GM21825 (cell line): ENCODE measurements around the gene C6orf62.
"Not testable (repeated sequence)": the region's sequence is repeated elsewhere in the genome, so short reads cannot be mapped to it uniquely, and the experiment has no call there.

Experiments used
- ATAC-seq: cut with Tn5 transposase; IDR thresholded peaks from one replicate; pipeline ENCODE4 v1.9.1; 2021; ENCODE audit warnings: mild to moderate bottlenecking, moderate library complexity; ENCODE audit not compliant: unreplicated experiment

Gene C6orf62

DNA sequence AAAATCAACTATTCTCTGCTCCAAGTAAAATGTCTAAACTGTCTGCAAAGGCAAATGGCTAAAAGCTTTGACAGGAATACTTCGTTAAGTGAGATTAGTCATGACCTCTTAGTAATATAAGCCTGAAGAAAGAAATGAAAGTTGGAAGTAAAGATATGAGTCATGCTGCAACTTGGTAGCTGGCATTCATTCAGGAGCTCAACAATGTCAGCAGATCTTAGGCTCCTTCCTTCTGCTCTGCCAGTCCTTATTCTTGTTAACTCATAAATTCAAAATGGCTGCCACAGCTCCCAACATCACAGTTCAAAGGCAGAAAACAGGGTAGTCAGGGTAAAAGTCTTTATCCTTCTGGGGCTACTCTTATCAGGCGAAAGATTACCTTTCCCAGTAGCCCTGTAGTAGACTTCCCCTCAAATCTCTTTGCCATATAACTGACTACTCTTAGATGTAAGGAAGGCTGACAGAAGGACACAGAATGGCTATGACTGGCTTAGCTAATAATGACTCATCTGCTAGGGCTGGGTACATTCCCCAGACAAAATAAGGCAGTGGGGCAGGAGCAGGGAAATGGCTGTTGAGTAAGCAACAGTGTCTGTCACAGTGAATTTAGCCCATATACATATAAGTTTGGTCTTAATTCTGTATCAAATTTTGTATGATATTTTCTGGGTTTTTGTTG lies 24.4 kb upstream of the C6orf62 start:
- ATAC-seq: peak; percentile 72

DNA sequence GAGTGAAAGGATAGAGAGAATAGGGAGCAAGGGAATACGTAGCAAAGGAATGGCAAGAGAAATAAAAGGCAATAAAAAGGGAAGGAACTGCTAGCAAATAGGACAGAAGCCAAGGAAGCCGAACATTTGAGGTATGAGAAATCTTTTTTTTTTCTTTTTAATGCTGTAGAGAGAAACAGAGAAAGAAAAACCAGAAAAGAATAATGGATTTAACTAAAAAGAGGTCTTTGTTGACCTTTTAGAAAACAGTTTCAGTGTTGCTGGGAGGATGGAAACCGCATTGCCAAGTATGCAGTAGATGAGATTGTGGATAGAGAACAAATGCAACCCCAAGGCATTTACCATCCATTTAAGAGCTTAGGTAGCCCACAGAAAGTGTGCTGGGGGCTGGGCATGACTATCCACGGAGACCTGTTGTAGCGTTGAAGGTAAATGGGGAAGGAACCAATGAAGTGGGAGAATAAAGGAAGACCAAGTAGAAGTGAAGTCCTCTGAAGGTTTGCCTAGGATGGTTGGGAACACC lies 23.3 kb upstream of the C6orf62 start:
- ATAC-seq: no peak

DNA sequence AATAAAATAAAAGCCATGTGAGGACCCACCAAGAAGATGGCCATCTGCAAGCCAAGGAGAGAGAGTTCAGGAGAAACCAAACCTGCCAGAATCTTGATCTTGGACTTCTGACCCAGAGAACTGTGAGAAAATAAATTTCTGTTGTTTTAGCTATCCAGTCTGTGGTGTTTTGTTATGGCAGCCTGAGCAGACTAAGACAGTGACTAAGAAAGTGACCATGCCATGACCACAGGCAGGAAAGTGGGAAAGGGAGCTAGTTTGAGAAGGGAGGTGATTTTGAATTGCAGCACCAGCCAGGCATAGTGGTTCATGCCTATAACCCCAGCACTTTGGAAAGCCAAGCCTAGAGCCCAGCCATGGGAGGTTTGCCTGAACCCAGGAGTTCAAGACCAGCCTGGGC lies 21.9 kb upstream of the C6orf62 start:
- ATAC-seq: no peak

DNA sequence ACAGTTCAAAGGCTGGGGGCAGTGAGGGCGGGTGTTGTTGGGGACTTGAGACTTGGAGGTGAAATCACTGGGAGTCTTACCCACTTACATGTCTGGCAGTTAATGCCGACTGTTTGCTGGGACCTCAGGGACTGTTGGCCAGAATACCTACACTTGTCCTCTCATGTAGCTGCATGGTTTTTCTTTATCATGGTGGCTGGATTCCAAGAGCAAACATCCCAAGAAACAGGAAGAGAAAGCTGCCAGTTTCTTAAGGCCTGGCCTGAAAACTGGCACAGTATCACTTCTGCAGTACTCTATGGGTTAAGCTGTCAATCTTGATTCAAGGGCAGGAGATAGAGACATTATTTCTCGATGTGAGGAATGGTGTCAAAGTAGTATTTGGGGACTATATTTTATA lies 19.8 kb upstream of the C6orf62 start:
- ATAC-seq: no peak

DNA sequence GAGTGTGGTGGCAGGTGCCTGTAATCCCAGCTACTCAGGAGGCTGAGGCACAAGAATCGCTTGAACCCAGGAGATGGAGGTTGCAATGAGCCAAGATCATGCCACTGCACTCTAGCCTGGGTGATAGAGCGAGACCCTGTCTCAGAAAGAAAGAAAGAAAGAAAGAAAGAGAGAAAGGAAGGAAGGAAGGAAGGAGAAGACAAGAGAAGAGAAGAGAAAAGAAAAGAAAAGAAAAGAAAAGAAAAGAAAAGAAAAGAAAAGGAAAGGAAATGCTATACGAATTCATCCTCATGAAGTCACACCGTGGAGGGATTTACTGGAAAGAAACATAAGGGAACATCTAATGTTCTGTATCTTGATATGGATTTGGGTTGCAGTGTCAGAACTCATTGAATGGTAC lies 15.8 kb upstream of the C6orf62 start:
- ATAC-seq: not testable (repeated sequence)

DNA sequence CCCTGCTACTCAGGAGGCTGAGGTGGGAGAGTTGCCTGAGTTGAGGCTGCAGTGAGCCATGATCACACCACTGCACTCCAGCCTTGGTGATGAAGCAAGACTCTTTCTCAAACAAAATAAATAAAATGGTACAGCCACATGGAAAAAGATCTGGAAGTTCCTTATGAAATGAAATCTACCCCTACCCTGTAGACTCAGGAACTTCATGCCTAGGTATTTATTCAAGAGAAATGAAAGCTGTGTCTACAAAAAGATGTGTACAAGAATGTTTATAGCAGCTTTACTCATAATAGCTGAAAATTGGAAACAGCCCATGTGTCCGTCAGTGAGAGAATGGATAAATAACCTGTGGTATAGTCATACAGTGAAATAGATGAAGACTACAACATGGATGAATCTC lies 15.2 kb upstream of the C6orf62 start:
- ATAC-seq: no peak

DNA sequence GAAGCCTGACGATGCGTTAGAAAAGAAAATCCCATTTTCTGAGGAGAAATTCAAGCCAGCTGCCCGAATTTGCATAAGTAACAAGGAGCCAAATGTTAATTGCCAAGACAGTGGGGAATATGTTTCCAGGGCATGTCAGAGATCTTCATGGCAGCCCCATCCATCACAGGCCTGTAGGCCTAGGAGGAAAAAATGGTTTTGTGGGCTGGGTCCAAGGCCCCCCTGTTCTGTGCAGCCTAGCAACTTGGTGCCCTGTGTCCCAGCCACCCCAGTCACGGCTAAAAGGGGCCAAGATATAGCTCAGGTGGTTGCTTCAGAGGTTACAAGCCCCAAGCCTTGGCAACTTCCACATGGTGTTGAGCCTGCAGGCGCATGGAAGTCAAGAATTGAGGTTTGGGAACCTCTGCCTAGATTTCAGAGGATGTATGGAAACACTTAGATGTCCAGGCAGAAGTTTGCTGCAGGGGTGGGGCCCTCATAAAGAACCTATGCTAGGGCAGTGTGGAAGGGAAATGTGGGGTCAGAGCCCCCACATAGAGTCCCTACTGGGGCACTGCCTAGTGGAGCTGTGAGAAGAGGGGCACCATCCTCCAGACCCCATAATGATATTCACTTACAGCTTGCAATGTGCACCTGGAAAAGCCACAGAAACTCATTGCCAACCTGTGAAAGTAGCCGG lies 12.6 kb upstream of the C6orf62 start:
- ATAC-seq: not testable (repeated sequence)

DNA sequence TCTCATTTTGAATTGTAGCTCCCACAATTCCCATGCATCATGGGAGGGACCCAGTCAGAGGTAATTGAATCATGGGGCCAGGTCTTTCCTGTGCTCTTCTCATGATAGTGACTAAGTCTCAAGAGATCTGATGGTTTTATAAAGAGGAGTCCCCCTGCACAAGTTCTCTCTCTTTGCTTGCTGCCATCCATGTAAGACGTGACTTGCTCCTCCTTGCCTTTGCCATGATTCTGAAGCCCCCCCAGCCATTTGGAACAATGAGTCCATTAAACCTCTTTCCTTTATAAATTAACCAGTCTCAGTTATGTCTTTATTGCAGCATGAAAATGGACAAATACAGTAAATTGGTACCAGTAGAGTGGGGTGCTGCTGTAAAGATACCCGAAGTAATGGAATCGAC lies 11.7 kb upstream of the C6orf62 start:
- ATAC-seq: not testable (repeated sequence)

DNA sequence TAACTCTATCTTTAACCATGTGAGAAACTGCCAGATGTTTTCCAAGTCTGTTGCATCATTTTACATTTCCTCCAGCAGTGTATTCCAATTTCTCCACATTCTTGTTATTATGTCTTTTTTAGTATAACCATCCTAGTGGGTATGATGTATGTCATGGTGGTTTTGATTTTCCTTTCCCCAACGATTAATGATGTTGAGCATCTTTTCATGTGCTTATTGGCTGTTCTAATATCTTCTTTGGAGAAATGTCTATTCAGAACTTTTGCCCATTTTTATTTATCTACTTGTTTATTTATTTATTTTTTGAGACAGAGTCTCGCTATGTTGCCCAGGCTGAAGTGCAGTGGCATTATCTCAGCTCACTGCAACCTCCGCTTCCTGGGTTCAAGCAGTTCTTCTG lies 4.3 kb upstream of the C6orf62 start:
- ATAC-seq: no peak

DNA sequence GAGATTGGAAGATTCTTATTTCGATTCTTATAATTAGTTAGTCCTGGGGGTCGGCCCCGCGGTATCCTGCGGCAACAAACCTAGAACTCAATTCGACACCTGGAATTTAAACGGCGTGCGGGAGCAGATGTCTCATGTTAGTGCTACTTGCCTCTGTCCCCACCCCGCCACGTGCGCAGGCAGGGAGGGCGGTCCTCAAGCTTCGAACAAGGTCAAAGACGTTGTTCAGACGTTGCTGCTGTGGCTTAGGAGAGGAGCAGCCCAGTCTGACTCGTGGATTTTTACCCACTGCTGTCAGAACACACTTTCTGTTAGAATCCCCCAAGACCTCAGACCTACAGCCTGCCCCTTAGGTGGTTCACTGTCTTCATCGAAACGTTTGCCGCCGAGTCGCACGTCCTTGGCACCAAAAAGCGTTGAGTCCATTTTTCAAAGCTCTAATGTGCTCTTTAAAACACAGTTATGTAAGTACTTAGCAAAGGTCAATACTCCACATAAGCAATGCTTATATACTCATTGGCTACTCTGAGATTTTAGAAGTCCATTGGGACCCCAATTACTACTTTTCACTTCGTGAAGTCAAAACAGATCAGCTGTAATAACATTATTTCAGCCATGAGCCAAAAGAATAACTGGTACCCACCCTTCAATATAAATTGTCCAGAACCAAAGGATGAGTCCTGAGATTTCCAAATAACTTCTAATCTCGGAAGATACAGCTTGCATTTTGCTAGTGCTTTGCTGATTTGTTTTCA lies 2.7 kb upstream of the C6orf62 start:
- ATAC-seq: peak; percentile 34

DNA sequence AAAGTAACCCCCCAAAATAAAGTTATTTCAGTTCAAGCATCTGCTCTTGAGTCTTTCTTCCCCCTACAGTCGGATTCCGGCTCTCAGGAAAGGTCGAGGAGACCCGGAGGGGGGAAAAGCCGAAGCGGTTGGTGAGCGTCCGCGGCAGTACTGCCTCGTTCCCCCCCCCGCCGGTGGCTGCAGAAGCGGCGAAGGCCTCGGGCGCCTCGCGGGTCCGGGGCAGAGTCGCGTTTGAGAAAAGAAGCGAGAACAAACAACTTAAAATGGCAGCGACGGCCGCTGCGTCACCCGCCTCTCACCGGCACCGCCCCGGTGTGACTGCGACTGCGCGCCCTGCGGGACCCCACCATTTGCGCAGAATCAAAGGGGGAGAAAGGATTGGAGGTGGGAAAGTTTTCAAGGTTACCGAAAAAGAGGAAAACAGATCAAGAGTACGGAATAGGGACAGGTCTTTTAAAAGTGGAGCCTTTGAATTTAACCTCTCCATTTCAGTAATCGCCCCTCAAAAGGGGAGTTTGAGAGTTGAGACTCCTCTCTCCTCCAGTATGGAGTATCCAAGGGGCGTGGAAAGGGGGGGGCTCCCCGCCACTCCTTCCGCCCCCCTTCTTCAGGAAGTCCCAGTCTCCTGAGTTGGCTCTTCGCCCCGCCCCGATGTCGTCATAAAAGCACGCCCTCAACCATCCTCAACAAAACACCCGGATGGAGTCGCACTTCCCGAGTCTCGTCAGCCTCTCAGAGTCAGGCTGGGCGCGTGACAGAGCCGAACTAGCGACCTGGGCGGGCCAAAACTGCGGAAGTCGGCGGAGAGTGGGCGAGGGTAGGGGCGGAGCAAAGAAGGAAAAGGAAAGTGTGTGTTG lies 1.9 kb upstream of the C6orf62 start:
- peak; percentile 90 for ATAC-seq

DNA sequence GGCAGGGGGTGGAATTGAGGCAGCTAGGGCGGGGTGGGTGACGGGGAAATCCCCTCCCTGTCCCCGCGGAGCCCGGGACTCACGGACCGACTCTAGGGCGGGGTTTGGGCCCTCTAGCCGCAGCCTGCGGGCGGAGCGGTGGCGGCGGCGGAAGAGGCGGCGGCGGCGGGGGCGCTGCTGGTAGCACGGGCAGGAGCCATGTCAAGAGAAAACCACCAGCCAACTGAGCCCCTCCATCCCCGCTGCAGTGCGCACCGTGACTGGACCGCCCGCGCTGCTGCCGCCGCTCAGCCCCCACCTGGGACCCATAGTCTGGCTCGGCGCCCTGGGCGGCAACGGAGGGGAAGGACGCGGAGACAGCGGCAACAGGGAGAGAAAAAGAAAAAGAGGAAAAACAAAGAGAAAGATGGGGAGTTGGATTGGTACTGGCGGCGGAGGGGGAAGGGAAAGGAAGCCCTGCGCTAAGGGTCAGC lies 1.2 kb upstream of the C6orf62 start:
- ATAC-seq: peak; percentile 20

DNA sequence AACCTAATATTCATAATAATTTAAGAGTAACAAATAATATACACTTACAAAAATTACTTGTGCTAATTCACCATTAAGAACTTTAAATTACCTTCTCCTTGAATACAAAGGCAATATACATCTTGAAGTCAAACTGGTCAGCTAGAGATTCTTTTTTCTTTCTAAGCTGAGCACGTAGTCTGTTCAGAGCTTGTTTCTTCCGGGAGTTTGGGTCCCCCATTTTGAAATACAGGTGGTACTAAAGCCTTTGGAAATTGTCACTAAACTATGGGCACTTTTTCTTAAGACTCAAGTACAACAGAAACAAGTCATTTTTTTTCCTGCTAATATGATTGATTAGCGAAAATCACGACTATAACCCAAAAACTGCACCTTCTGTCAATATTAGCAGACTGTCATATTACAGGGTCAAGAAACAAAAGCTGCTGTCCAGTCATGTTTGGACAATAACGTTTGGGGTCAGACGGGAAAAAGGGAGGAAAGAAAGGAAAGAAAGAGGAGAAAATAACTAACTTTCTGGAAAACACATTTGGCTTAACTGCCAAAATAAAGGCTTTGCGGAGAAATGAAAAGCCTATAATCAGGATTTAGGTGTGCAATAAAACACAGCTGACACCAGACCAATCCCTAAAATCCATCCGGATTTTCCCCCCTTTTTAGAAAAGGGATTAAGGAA lies 367 bp downstream of the C6orf62 start:
- ATAC-seq: no peak

DNA sequence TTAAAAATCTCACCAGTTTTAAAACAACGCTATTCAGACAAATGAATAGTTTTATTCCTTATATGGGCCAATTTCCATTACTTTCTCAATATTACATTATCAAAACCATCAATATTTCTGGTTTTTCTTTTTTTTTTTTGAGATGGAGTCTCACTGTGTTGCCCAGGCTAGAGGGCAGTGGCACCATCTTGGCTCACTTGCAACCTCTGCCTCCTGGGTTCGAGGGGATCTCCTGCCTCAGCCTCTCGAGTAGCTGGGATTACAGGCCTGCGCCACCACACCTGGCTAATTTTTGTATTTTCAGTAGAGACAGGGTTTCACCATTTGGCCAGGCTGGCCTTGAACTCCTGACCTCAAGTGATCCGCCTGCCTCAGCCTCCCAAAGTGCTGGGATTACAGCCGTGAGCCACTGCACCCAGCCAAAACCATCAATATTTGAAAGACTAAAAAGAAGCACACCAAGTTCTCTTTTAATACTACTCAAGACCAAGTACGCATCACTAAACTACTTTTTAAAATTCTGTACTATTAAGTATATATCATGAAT lies 2.3 kb downstream of the C6orf62 start:
- ATAC-seq: not testable (repeated sequence)

DNA sequence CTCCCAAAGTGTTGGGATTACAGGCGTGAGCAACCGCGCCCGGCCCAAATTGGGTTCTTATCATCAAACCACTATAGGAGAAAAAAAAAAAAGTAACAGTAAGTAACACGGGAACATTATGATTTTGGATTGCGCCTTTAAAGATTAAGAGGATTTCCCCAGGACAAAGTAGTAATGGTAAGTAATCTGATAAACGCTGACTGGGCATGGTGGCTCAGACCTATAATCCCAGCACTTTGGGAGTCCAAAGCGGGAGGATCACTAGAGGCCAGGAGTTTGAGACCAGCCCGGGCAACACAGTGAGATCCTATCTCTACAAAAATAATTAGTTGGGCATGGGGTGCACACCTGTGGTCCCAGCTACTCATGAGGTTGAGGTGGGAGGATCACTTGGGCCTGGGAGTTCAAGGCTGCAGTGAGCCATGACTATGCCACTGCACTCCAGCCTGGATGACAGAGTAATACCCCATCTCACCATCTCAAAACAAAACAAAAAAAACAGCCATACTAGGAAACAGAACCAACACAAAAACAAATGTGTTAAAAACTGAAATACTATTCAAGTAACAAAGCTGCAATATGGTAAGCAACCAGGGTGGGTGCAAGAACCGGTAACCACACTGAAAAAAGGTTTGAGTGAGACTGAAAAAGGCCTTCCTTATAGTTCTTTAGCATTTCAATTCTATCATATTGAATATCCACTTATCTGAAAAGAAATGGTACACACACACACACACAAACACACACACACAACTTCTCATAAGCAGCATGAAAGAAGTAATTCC lies 8.2 kb downstream of the C6orf62 start:
- ATAC-seq: no peak

DNA sequence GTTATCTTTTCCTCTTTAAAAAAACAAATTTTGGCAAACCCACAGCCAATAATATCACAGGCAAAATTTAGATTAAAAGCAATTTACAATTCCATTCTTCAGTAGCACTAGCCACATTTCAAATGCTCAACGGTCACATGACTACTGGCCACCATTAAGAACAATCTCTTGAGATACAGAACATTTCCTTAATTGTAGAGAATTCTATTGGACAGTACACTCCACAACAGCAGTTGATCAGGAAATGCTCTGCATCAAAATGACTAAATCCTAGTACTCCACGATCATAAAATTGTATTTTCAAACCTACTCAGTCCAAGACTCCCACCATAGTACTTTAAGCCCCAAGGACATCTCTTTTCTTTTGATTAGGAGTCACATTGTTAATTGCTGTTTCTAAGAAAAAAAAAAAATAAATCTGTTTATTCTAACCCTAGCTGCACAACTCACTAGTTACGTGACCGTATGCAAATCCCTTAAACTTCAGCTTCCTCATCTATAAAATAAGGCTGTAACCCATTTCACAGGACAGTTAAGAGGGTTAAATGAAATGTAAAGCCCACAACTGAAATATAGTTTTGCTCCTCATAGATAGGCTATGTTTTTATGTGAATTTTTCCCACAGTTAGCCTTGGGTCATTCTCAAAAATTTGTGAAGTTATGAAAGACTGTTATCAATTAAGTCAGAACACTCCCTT lies 9.8 kb downstream of the C6orf62 start:
- ATAC-seq: no peak

DNA sequence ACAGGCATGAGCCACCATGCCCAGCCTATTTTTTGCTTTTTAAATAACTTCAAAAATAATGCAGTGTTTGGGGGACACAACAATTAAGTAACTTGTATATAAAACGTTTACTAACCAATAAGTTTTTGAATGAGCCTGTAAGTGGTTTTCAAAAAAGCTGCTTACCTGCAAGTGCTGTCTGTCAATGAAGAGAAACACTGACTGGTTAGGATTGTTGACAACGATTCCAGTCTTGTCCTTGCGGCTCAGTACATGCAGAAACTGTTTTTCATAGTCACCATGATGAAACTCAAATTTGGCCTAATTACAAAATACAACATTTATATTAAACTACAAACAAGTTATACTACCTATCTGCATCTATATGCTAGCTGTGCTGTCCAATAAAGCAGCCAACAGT lies 10.3 kb downstream of the C6orf62 start:
- no peak for ATAC-seq

DNA sequence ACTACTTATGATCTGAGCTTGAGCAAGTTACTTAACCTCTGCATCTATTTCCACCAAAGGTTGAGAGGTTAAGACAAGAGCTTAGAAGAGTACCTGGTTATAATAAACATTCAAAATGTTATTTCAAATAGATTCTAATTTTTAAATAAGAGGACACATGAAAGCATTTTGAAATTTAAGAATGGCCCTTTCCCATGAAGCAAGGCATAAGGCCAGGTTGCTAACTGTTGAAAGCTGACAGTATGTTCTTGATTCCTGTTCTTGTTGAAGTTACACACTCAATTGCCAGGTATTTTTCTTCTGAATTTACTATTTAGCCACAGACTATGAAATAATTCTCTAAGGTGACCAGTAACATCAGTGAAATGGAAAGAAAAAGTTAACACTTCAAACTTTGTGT lies 14.5 kb downstream of the C6orf62 start:
- no peak for ATAC-seq
